ENCODE measurements around the gene PLAC8L1. TPM values are rescaled to one million over a fixed set of nuclear protein-coding genes. Genes with fewer than 3 reads are reported as not detected.

The PLAC8L1 gene, protein sequence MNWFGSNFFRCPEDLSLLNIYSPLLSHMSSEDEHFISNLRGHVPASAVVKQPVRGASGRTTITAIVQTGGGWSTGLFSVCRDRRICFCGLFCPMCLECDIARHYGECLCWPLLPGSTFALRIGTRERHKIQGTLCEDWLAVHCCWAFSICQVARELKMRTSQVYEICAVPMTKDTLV
- 0.34 to 0.75 TPM (median 0.70 TPM) in 3 of 5 replicates, not detected in the others for total RNA-seq (2022; extraction: Qiagen RNA extraction; ENCODE audit: low read depth)

DNA sequence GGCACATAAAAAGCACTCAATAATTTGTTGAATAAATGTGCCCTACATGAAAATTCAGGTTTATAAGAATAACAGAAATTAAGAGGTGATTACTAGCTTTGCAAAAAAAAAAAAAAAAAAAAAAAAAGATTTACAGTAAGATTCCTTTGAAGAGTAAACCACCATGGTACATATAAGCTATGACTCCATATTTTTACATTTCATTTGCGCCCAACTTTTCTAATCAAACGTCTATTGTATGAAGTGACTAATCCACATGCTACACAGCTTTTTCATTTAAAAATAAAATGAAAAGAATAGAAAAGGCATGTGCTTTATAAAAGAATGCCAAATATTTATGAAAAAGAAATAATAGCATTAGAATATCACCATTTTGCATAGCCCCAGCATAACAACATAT lies at the start of gene PLAC8L1:
Gene PLAC8L1, minus strand, starts transcription at position 101 of the 400 bp plus-strand sequence. CDS start 1,266 bp downstream, outside the sequence.

Other genes with a start within 250 kb of the PLAC8L1 start
- gene GRXCR2, start 232.6 kb downstream of the PLAC8L1 start, total RNA-seq (2022; extraction: Qiagen RNA extraction; ENCODE audit: low read depth) = not detected in 5 replicates
- 1.6 to 3.1 TPM (median 2.5 TPM) in 5 replicates for gene SH3RF2, start 169.0 kb downstream of the PLAC8L1 start, total RNA-seq (2022; extraction: Qiagen RNA extraction; ENCODE audit: low read depth)
- gene LARS1, start 77.1 kb upstream of the PLAC8L1 start, total RNA-seq (2022; extraction: Qiagen RNA extraction; ENCODE audit: low read depth) = 55.6 to 63.8 TPM (median 58.1 TPM) in 5 replicates
- gene RBM27, start 98.0 kb upstream of the PLAC8L1 start, total RNA-seq (2022; extraction: Qiagen RNA extraction; ENCODE audit: low read depth) = 6.4 to 15.0 TPM (median 10.7 TPM) in 5 replicates
- 0.07 to 0.14 TPM (median 0.08 TPM) in 3 of 5 replicates, not detected in the others for gene POU4F3, start 233.3 kb upstream of the PLAC8L1 start, total RNA-seq (2022; extraction: Qiagen RNA extraction; ENCODE audit: low read depth)